Islet of Langerhans (tissue), 1 donor: Measurements from ENCODE around the gene BEX2.
"Not testable (repeated sequence)": the region's sequence is repeated elsewhere in the genome, so short reads cannot be mapped to it uniquely, and the experiment has no call there.

ENCODE experiments used
- FAIRE-seq: peaks from one replicate; lab custom pipeline; 2011; peaks lifted over from hg19 to GRCh38; lab: Jason Lieb, UNC

Gene BEX2

GRCh38 chrX:103310555-103311398 is at the start of gene BEX2:
BEX2 (minus strand) TSS chrX:103310990; CDS start chrX:103309976, 1,014 bp downstream.
- no peak for FAIRE-seq

GRCh38 chrX:103360092-103360491 is 49.3 kb upstream of the BEX2 start:
- no peak for FAIRE-seq

- not testable (repeated sequence) for FAIRE-seq
Measured at GRCh38 chrX:103359605-103360004, 48.8 kb upstream of the BEX2 start.

- FAIRE-seq = no peak
Measured at GRCh38 chrX:103357871-103358270, 47.1 kb upstream of the BEX2 start.

- FAIRE-seq = no peak
Measured at GRCh38 chrX:103356858-103357257, 46.1 kb upstream of the BEX2 start.

- peak; percentile 30 for FAIRE-seq
Measured at GRCh38 chrX:103356130-103356798, 45.5 kb upstream of the BEX2 start, which contains the start of gene TCEAL9. TCEAL9 (plus strand) TSS chrX:103356506; CDS start chrX:103357685, 1,179 bp downstream.

GRCh38 chrX:103347682-103348397 is 37.0 kb upstream of the BEX2 start:
- no peak for FAIRE-seq

GRCh38 chrX:103344606-103345005 is 33.8 kb upstream of the BEX2 start:
- no peak for FAIRE-seq

- FAIRE-seq = peak; percentile 83
Measured at GRCh38 chrX:103343105-103343504, 32.3 kb upstream of the BEX2 start.

- no peak for FAIRE-seq
Measured at GRCh38 chrX:103338663-103339062, 27.9 kb upstream of the BEX2 start.

- no peak for FAIRE-seq
Measured at GRCh38 chrX:103330681-103331288, 20.0 kb upstream of the BEX2 start.

GRCh38 chrX:103329991-103330390 is 19.2 kb upstream of the BEX2 start, which contains the start of gene TCEAL7:
TCEAL7 (plus strand) TSS chrX:103330239; CDS start chrX:103331404, 1,165 bp downstream.
- no peak for FAIRE-seq

GRCh38 chrX:103311399-103311780 is 600 bp upstream of the BEX2 start:
- peak; percentile 83 for FAIRE-seq

- FAIRE-seq = no peak
Measured at GRCh38 chrX:103309860-103310554, 783 bp downstream of the BEX2 start.

- FAIRE-seq = not testable (repeated sequence)
Measured at GRCh38 chrX:103305666-103306065, 5.1 kb downstream of the BEX2 start.

- FAIRE-seq = no peak
Measured at GRCh38 chrX:103304705-103305104, 6.1 kb downstream of the BEX2 start.

- FAIRE-seq = no peak
Measured at GRCh38 chrX:103293118-103293517, 17.7 kb downstream of the BEX2 start.

- no peak for FAIRE-seq
Measured at GRCh38 chrX:103279624-103280023, 31.2 kb downstream of the BEX2 start.

GRCh38 chrX:103276581-103277002 is 34.2 kb downstream of the BEX2 start, which contains the start of gene TCEAL5:
TCEAL5 (minus strand) TSS chrX:103276750; CDS start chrX:103274563, 2,187 bp downstream.
- no peak for FAIRE-seq

GRCh38 chrX:103275947-103276567 is 34.7 kb downstream of the BEX2 start:
- no peak for FAIRE-seq

- FAIRE-seq = no peak
Measured at GRCh38 chrX:103274284-103274683, 36.5 kb downstream of the BEX2 start.
